CD14-positive monocyte (primary cell): ENCODE data around the gene JMJD7. TPM values are rescaled to one million over a fixed set of nuclear protein-coding genes. Genes with fewer than 3 reads are reported as not detected.
A peak's percentile ranks its signal among the peaks of the same experiment; 100 is the strongest.

ENCODE experiments used
- DNase-seq, 3 donors: peaks; one replicate each; pipeline ENCODE4 v3.0.0-alpha.2; 2011 to 2022
- H2AFZ ChIP-seq: 2 replicates; pipeline ENCODE4 v1.6.0; 2012; ENCODE audit warnings: mild to moderate bottlenecking, low read depth, low read length, inconsistent platforms; ENCODE audit not compliant: insufficient read depth, poor library complexity, severe bottlenecking
- H3K27ac ChIP-seq, 2 donors: 1 replicate in 1 of 2; 2 replicates in 1 of 2; pipeline ENCODE4 v1.5.1; 2012 to 2013; ENCODE audit warnings: low read length in 2 of 2, control low read depth in 1 of 2, inconsistent platforms in 1 of 2, low read depth in 1 of 2, mild to moderate bottlenecking in 1 of 2
- H3K27me3 ChIP-seq, 2 donors: one replicate each; pipeline versions ENCODE4 v1.6.0 to v1.6.1; 2011 to 2013; ENCODE audit warnings: low read length in 2 of 2; ENCODE audit not compliant: control insufficient read depth in 2 of 2, insufficient read depth in 2 of 2
- H3K36me3 ChIP-seq, 2 donors: replicated peaks in 1 of 2; 1 replicate in 1 of 2; 2 replicates in 1 of 2; pipeline versions ENCODE4 v1.5.1 to v1.6.1; 2012 to 2013; ENCODE audit warnings: low read length in 2 of 2, control low read depth in 1 of 2, inconsistent platforms in 1 of 2, mild to moderate bottlenecking in 1 of 2; ENCODE audit not compliant: insufficient read depth in 2 of 2, control insufficient read depth in 1 of 2
- H3K4me1 ChIP-seq, 2 donors: 1 replicate in 1 of 2; 2 replicates in 1 of 2; pipeline versions ENCODE4 v1.5.1 to v1.6.1; 2012 to 2013; ENCODE audit warnings: low read length in 2 of 2, control low read depth in 1 of 2, inconsistent platforms in 1 of 2, mild to moderate bottlenecking in 1 of 2, moderate library complexity in 1 of 2; ENCODE audit not compliant: insufficient read depth in 2 of 2, control insufficient read depth in 1 of 2
- H3K4me2 ChIP-seq: replicated peaks from 2 replicates; pipeline ENCODE3; 2012; ENCODE audit warnings: low read length, moderate library complexity, mild to moderate bottlenecking; ENCODE audit not compliant: poor library complexity, severe bottlenecking; ENCODE audit errors: extremely low read depth
- H3K4me3 ChIP-seq, 3 experiments: fragments of 200-600 bp in 1 of 3; sonication (generic) in 1 of 3; replicated peaks in 1 of 3; 1 replicate in 2 of 3; 2 replicates in 1 of 3; pipeline ENCODE4 v1.5.1; 2011 to 2013; ENCODE audit warnings: low read length in 3 of 3, mild to moderate bottlenecking in 3 of 3, control low read depth in 2 of 3, low read depth in 2 of 3, inconsistent platforms in 1 of 3, moderate library complexity in 1 of 3
- H3K79me2 ChIP-seq: 2 replicates; pipeline ENCODE4 v1.6.0; 2012; ENCODE audit warnings: mild to moderate bottlenecking, control low read depth, inconsistent platforms, low read length, moderate library complexity; ENCODE audit not compliant: insufficient read depth
- H3K9ac ChIP-seq: 2 replicates; pipeline ENCODE4 v1.6.0; 2017; ENCODE audit warnings: low read length, mild to moderate bottlenecking; ENCODE audit not compliant: insufficient read depth, poor library complexity, severe bottlenecking
- H3K9me3 ChIP-seq, 2 donors: replicated peaks in 1 of 2; 1 replicate in 1 of 2; 2 replicates in 1 of 2; pipeline versions ENCODE4 v1.5.1 to v1.6.1; 2012 to 2013; ENCODE audit warnings: low read length in 2 of 2, control low read depth in 1 of 2; ENCODE audit not compliant: control insufficient read depth in 1 of 2, insufficient read depth in 1 of 2
- H4K20me1 ChIP-seq: 2 replicates; pipeline ENCODE4 v1.6.0; 2012; ENCODE audit warnings: mild to moderate bottlenecking, low read length, control low read depth, moderate library complexity; ENCODE audit not compliant: insufficient read depth
- H3K27ac Mint-ChIP-seq, 7 donors: one replicate each; pipeline ENCODE4 v1.8.0; 2020; ENCODE audit warnings: mild to moderate bottlenecking in 7 of 7, mixed read lengths in 7 of 7, moderate library complexity in 6 of 7, inconsistent platforms in 2 of 7
- H3K27me3 Mint-ChIP-seq, 3 donors: one replicate each; pipeline ENCODE4 v1.8.0; 2021 to 2022; ENCODE audit warnings: low read depth in 3 of 3, mild to moderate bottlenecking in 3 of 3, mixed read lengths in 3 of 3, moderate library complexity in 3 of 3, inconsistent platforms in 1 of 3
- H3K36me3 Mint-ChIP-seq, 2 donors: one replicate each; pipeline ENCODE4 v1.8.0; 2020; ENCODE audit warnings: mixed read lengths in 2 of 2, inconsistent platforms in 1 of 2, mild to moderate bottlenecking in 1 of 2
- H3K4me1 Mint-ChIP-seq: one replicate; pipeline ENCODE4 v1.8.0; 2020; ENCODE audit warnings: mild to moderate bottlenecking, mixed read lengths
- H3K4me3 Mint-ChIP-seq, 2 donors: one replicate each; pipeline ENCODE4 v1.8.0; 2020; ENCODE audit warnings: mild to moderate bottlenecking in 2 of 2, mixed read lengths in 2 of 2, moderate library complexity in 1 of 2
- H3K9me3 Mint-ChIP-seq, 7 donors: one replicate each; pipeline ENCODE4 v1.8.0; 2020 to 2022; ENCODE audit warnings: mixed read lengths in 7 of 7, mild to moderate bottlenecking in 6 of 7, moderate library complexity in 6 of 7, inconsistent platforms in 2 of 7
- CTCF ChIP-seq: fragments of 200-600 bp; IDR thresholded peaks from one replicate; pipeline ENCODE4 v1.8.0; 2022; ENCODE audit warnings: antibody characterized with exemption, mild to moderate bottlenecking
- WGBS: methylation state at CpG from one replicate; pipeline ENCODE4 v1.1.5; 2013; ENCODE audit warnings: missing lambda C conversion rate; ENCODE audit not compliant: insufficient coverage; 5-methylcytosine and 5-hydroxymethylcytosine counted together
- intact Hi-C, 2 donors: fragments of 100-400 bp; cut with micrococcal nuclease; formaldehyde crosslinking; loops; one replicate each; pipeline versions ENCODE4 v1.15.0 to v1.15.1; 2023
- polyA plus RNA-seq, 3 donors: library from polyadenylated mRNA; depleted of rRNA in 1 of 3; unstranded in 2 of 3; stranded (reverse) in 1 of 3; fragments of 300-500 nt in 2 of 3; fragments of >200 nt in 1 of 3; fragmentation: Illumina TruSeq in 2 of 3; gene quantifications; 1 replicate in 2 of 3; 2 replicates in 1 of 3; pipeline ENCODE4 v1.2.3, GENCODE V29; 2012 to 2021

The JMJD7 gene
- polyA plus RNA-seq, 3 donors: 11.3 to 18.8 (median 15.2) TPM

- Histone ChIP-seq H3K4me3 (no peak overlapping the region), H2AFZ (no peak overlapping the region), H3K9me3 (no peaks in the 10 kb centered on the region), H3K4me2 (no peak overlapping the region), H3K9ac (no peak overlapping the region), H3K79me2 (peaks cover 5% of the 10 kb centered on the region), H3K27me3 (peaks cover 0 to 3% of the 10 kb centered on the region in 2 donors), H3K36me3 (peaks cover 40 to 75% of the 10 kb centered on the region in 2 donors), H3K27ac (no peak overlapping the region), H3K4me1 (peaks cover 8 to 11% of the 10 kb centered on the region in 2 donors), H4K20me1 (no peaks in the 10 kb centered on the region)
- no peak for TF ChIP-seq CTCF
- no peak for DNase-seq
- peaks cover 56 to 70% of the 10 kb centered on the region in 2 donors for H3K36me3 Mint-ChIP-seq
- peaks cover 7 to 17% (median 9%) of the 10 kb centered on the region in 3 donors for H3K27me3 Mint-ChIP-seq
- H3K27ac Mint-ChIP-seq: peak overlapping the region in 1 of 7 donors; percentile 42
- H3K4me1 Mint-ChIP-seq: peaks cover 5% of the 10 kb centered on the region
- no peaks in the 10 kb centered on the region for H3K9me3 Mint-ChIP-seq
- WGBS: 93% methylated on average over 9 of the region's 11 CpGs
- H3K4me3 Mint-ChIP-seq: no peak overlapping the region
- intact Hi-C loops: loop anchor here in 1 of 2 donors (10.0 kb wide), 1 partner anchor 81 kb away; no protein-coding TSS in a partner anchor
These were observed 4.4 kb upstream of the JMJD7 start for GRCh38 chr15:41823502-41823901.

GRCh38 chr15:41824062-41824745 is 3.7 kb upstream of the JMJD7 start:
- H3K9me3 Mint-ChIP-seq: no peaks in the 10 kb centered on the region

More at GRCh38 chr15:41824062-41824745, 3.7 kb upstream of the JMJD7 start:
- H3K4me3 Mint-ChIP-seq: no peak overlapping the region
- Histone ChIP-seq H3K36me3 (peaks cover 33 to 68% of the 10 kb centered on the region in 2 donors), H3K4me2 (no peak overlapping the region), H4K20me1 (no peaks in the 10 kb centered on the region), H3K27me3 (peaks cover 0 to 3% of the 10 kb centered on the region in 2 donors), H3K9me3 (no peaks in the 10 kb centered on the region), H2AFZ (no peak overlapping the region), H3K9ac (no peak overlapping the region), H3K4me1 (peaks cover 15 to 18% of the 10 kb centered on the region in 2 donors), H3K4me3 (no peak overlapping the region), H3K27ac (no peak overlapping the region), H3K79me2 (peaks cover 12% of the 10 kb centered on the region)
- WGBS: 94% methylated on average over 18 of the region's 19 CpGs
- H3K27me3 Mint-ChIP-seq: peaks cover 7 to 17% (median 9%) of the 10 kb centered on the region in 3 donors
- no peak for TF ChIP-seq CTCF
- H3K4me1 Mint-ChIP-seq: peaks cover 12% of the 10 kb centered on the region
- no peak for DNase-seq
- H3K27ac Mint-ChIP-seq: peak overlapping the region in 1 of 7 donors; percentile 59
- H3K36me3 Mint-ChIP-seq: peaks cover 49 to 63% of the 10 kb centered on the region in 2 donors
- intact Hi-C loops: loop anchor here in 1 of 2 donors (10.0 kb wide), 1 partner anchor 81 kb away; no protein-coding TSS in a partner anchor
